Sigmoid colon (tissue), 7 donors: ENCODE data around the gene EIF4EBP2. TPM values are rescaled to one million over a fixed set of nuclear protein-coding genes. Genes with fewer than 3 reads are reported as not detected.

ENCODE experiments used
- DNase-seq: peaks from one replicate; pipeline ENCODE4 v3.0.0-alpha.2; 2019
- H3K27ac ChIP-seq, 4 donors: fragments of 200-600 bp; sonication (generic); one replicate each; pipeline ENCODE4 v1.5.1; 2016 to 2019; ENCODE audit warnings: mild to moderate bottlenecking in 1 of 4
- H3K27me3 ChIP-seq, 3 donors: fragments of 200-600 bp; sonication (generic); one replicate each; pipeline ENCODE4 v1.5.1; 2019; ENCODE audit warnings: mild to moderate bottlenecking in 1 of 3
- H3K36me3 ChIP-seq, 4 donors: fragments of 200-600 bp; sonication (generic); one replicate each; pipeline ENCODE4 v1.5.1; 2016 to 2019
- H3K4me1 ChIP-seq, 4 donors: fragments of 200-600 bp; sonication (generic); one replicate each; pipeline ENCODE4 v1.5.1; 2017 to 2019
- H3K4me3 ChIP-seq, 4 donors: fragments of 200-600 bp; sonication (generic); one replicate each; pipeline ENCODE4 v1.5.1; 2017 to 2019; ENCODE audit warnings: mild to moderate bottlenecking in 2 of 4, moderate library complexity in 1 of 4
- H3K9me3 ChIP-seq, 4 donors: fragments of 200-600 bp in 3 of 4; sonication (generic) in 3 of 4; one replicate each; pipeline versions ENCODE4 v1.5.1 to v1.6.1; 2013 to 2019
- CTCF ChIP-seq, 4 experiments: fragments of 450-650 bp in 3 of 4; fragments of 200-600 bp in 1 of 4; IDR thresholded peaks; one replicate each; pipeline ENCODE4 v1.5.1; 2016 to 2019; ENCODE audit warnings: antibody characterized with exemption in 4 of 4, mild to moderate bottlenecking in 3 of 4, moderate library complexity in 2 of 4
- EP300 ChIP-seq, 4 donors: sonication (generic); formaldehyde crosslinking; IDR thresholded peaks; one replicate each; pipeline ENCODE4 v1.6.1; 2017; ENCODE audit warnings: antibody characterized with exemption in 4 of 4
- POLR2A ChIP-seq, 2 donors: fragments of 450-650 bp; IDR thresholded peaks; one replicate each; pipeline ENCODE4 v1.6.1; 2016; ENCODE audit warnings: antibody characterized with exemption in 2 of 2, mild to moderate bottlenecking in 2 of 2, moderate library complexity in 2 of 2
- POLR2AphosphoS5 ChIP-seq, 4 donors: sonication (generic); formaldehyde crosslinking; IDR thresholded peaks; one replicate each; pipeline ENCODE4 v1.6.1; 2017; ENCODE audit warnings: antibody characterized with exemption in 4 of 4
- WGBS, 2 donors: extraction: QIAGEN DNeasy Blood & Tissue Kit; methylation state at CpG; one replicate each; pipeline ENCODE4 v1.1.7; 2013; 5-methylcytosine and 5-hydroxymethylcytosine counted together
- intact Hi-C: fragments of 100-400 bp; cut with DNase I; formaldehyde crosslinking; loops from one replicate; pipeline ENCODE4 v1.15.1; 2023
- polyA plus RNA-seq, 3 donors: library from polyadenylated mRNA; stranded (reverse); fragments of 200-250 nt; gene quantifications; one replicate each; pipeline ENCODE4 v1.2.3, GENCODE V29; 2013
- total RNA-seq, 4 donors: library from RNA; depleted of rRNA; stranded (reverse); fragments of >200 nt; gene quantifications; one replicate each; pipeline ENCODE4 v1.1.0, GENCODE V29; 2016
- donor health status: healthy with polysubstance abuse.
- donor health status: Bipolar disorder and iron deficiency.
- donor health status: healthy.

The EIF4EBP2 gene
- total and polyA plus RNA-seq, 7 donors, result 34.7 to 102 (median 73.1) TPM

- Histone ChIP-seq H3K36me3 (no peaks in the 10 kb centered on the region), H3K27me3 (no peaks in the 10 kb centered on the region), H3K27ac (peak overlapping the region; percentile 85 to 88 (median 86)), H3K9me3 (no peaks in the 10 kb centered on the region), H3K4me3 (peak overlapping the region in 3 of 4 donors; percentile 38 to 49 (median 44)), H3K4me1 (peaks cover 0 to 49% (median 30%) of the 10 kb centered on the region in 4 donors)
- WGBS, 2 donors, result 44 to 56% methylated on average over 17 of the region's 17 CpGs
- intact Hi-C loops, result loop anchor here (5.0 to 10.0 kb wide), 3 partner anchors 96 to 427 kb away; partner anchors contain the start of gene PCBD1
- no peak for TF ChIP-seq CTCF (IDR thresholded peaks at IDR 0.05)
- no peak for DNase-seq
Measured at GRCh38 chr10:70457759-70458305, 53.9 kb downstream of the EIF4EBP2 start.

- intact Hi-C loops, result loop anchor here (5.0 to 10.0 kb wide), 3 partner anchors 96 to 426 kb away; partner anchors contain the start of gene PCBD1
- Histone ChIP-seq H3K4me3 (peak overlapping the region; percentile 20 to 49 (median 41)), H3K4me1 (peaks cover 0 to 52% (median 35%) of the 10 kb centered on the region in 4 donors), H3K27ac (peak overlapping the region; percentile 85 to 88 (median 86)), H3K27me3 (no peaks in the 10 kb centered on the region), H3K36me3 (no peaks in the 10 kb centered on the region), H3K9me3 (no peaks in the 10 kb centered on the region)
- WGBS, 2 donors, result 7% methylated on average over 62 of the region's 62 CpGs
- peak in 1 of 4 experiments; percentile 7 for TF ChIP-seq CTCF (IDR thresholded peaks at IDR 0.05)
- TF ChIP-seq POLR2AphosphoS5 (IDR thresholded peaks at IDR 0.05), result peak in 3 of 4 donors; percentile 45 to 77 (median 68)
- no peak for TF ChIP-seq EP300 (IDR thresholded peaks at IDR 0.05)
- TF ChIP-seq POLR2A (IDR thresholded peaks at IDR 0.05), result peak in 1 of 2 donors; percentile 24
- DNase-seq, result peak; percentile 92
Measured at GRCh38 chr10:70458329-70459060, 54.5 kb downstream of the EIF4EBP2 start.

GRCh38 chr10:70459061-70459773 is 55.3 kb downstream of the EIF4EBP2 start:
- H3K9me3 ChIP-seq, result no peaks in the 10 kb centered on the region
- H3K36me3 ChIP-seq, result no peaks in the 10 kb centered on the region
- intact Hi-C loops, result loop anchor here (5.0 to 10.0 kb wide), 3 partner anchors 97 to 426 kb away; partner anchors contain the start of gene PCBD1
- H3K27ac ChIP-seq, result peak overlapping the region; percentile 85 to 88 (median 86)
- H3K4me3 ChIP-seq, result peak overlapping the region; percentile 20 to 49 (median 41)
- no peak for TF ChIP-seq POLR2AphosphoS5 (IDR thresholded peaks at IDR 0.05)
- TF ChIP-seq EP300 (IDR thresholded peaks at IDR 0.05), result no peak
- no peak for TF ChIP-seq POLR2A (IDR thresholded peaks at IDR 0.05)
- no peak for TF ChIP-seq CTCF (IDR thresholded peaks at IDR 0.05)
- WGBS, 2 donors, result 31 to 40% methylated on average over 19 of the region's 19 CpGs
- no peaks in the 10 kb centered on the region for H3K27me3 ChIP-seq
- H3K4me1 ChIP-seq, result peaks cover 0 to 56% (median 35%) of the 10 kb centered on the region in 4 donors
- peak; percentile 84 for DNase-seq

GRCh38 chr10:70459774-70460490 is 56.0 kb downstream of the EIF4EBP2 start:
- Histone ChIP-seq H3K9me3 (no peaks in the 10 kb centered on the region), H3K27me3 (no peaks in the 10 kb centered on the region), H3K4me1 (peaks cover 0 to 56% (median 35%) of the 10 kb centered on the region in 4 donors), H3K36me3 (no peaks in the 10 kb centered on the region), H3K27ac (peak overlapping the region; percentile 85 to 88 (median 86)), H3K4me3 (no peak overlapping the region)
- DNase-seq, result no peak
- 63 to 74% methylated on average over 29 of the region's 29 CpGs for WGBS, 2 donors
- intact Hi-C loops, result loop anchor here (5.0 to 10.0 kb wide), 3 partner anchors 98 to 425 kb away; partner anchors contain the start of gene PCBD1
- TF ChIP-seq CTCF (IDR thresholded peaks at IDR 0.05) (no peak), POLR2A (IDR thresholded peaks at IDR 0.05) (no peak), EP300 (IDR thresholded peaks at IDR 0.05) (no peak), POLR2AphosphoS5 (IDR thresholded peaks at IDR 0.05) (no peak)
